ENCODE results near the gene KCNT1.

Gene KCNT1

DNA sequence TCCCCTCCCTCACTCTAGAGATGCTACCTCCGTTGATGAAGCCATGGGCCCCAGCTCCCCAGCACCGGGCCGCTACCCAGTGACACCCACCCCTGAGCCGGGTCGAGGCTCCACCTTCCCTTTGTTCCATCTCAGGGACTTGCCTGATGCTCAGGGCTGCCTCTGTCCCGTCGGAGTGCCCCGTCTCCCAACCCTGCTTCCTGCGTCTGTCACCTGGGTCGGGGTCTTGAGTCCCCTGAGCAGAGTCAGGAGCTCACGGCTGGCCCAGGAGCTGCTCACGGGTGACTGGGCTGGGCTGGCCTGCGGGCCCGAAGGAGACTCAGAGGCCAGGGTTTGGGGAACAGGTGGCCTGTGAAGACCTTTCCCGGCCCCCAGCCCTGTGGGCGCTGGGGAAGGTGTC, 85.3 kb downstream of the KCNT1 start:
- DNase-seq: no peak

DNA sequence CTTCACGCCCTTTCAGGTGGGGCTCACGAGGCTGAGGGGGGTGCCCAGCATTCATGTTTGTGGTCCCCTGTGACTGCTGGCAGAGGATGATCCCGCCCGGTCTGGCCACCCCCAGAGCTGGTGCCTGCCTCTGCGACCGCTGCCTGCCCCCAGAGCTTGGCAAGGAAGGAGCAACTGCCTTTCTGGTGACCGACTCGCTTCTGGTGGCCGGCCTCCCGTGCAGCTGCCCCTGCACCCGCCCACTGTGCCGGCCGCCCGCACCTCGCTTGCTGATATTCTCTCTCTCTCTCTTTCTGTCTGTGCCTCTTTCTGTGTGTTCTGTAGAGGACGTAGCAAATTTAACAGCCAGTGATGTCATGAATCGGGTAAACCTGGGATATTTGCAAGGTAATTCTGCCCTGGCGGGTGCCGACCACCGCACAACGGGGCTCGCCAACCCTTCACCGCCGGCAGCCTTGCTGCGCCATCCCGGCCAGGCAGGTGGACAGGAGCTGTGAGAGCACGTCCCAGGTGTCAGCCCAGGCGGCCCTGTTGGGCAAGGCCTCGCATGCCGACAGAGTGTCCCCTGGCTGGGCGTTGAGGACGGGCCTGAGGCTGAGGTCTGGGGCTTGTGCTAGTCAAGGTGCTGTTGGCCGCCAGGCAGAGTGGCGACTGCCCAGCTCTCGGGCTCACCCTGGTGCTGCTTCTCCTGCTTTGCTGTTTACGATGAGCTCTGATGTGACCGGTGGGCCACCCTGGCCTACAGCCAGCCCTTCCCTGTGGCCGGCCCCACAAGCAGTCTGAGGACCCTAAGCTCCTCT, 86.0 kb downstream of the KCNT1 start:
- DNase-seq: no peak

DNA sequence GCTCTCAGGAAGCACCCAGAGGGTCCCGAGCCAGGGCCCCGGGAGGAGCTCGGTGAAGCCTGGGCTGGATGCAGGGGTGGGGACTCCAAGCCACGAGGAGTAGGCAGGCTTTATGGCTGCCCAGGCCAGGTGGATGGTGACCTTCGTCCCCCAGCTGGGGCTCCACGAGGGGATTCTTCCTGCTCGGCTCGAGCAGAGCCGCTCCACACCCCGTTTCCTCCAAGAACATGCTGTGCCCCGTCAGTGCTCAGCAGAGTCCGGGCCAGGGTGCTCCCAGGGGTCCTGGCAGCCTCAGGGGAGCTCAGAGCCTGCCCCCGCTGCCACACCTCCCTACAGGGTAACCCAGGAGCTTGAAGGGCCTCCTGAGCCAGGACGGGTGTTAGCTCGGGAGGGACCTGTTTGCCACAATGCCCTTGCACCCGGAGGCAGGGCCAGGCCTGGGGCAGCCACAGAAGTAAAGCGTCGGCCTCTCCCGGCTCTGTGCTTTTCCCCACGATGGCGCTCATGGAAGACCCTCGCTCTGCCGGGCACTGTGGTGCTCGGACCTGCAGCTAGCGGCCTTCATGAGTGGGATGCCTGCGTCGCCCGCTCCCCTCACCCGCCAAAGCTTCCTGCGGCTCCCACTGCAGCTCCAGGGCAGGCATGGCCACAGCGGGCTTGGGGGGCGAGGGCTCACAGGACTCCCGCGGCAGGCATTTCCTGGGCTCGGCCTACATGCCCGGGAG, 86.8 kb downstream of the KCNT1 start:
- DNase-seq: no peak

DNA sequence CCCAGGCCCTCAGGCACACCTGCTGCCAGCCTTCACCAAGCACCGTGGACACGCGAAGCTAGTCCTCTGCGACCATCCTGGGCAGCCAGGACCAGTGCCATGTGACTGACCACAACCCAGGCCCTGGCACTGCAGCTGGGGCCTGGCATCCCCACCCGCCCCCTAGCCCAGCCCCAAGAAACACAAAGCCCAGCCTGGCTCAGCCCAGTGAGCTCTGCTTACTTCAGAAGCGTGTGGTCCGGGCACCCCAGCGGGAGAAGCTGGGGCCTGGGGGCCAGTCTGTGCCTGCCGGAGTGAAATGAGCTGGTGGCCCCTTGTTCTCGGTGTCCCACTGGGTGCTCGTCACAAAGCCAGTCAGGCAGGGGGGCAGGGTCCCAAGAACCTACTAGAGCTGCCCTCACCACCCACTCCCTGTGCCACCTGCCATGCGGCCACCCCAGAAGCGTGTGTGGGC, 87.9 kb downstream of the KCNT1 start:
- DNase-seq: no peak

DNA sequence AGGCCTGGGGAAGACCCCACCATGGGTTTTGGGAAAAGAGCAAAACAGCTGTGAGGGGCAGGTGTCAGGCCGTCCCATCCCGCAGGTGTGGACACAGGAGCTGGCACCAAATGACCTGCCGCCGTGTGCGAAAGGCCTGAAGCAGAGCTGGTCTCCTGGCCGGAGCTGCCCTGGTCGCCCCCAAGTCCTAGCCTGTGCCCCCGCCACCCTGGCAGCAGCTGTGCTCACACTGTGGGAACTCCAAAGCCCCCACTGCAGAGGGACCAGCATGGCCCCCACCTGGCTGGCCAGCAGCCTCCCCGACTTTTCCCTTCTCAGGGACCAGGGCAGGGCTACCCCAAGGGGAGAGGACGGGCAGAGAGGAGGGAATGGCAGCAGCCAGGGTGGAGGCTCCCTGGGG, 88.4 kb downstream of the KCNT1 start:
- DNase-seq: no peak

GRCh38 chr9:135790850-135791249, 88.9 kb downstream of the KCNT1 start:
- DNase-seq: no peak

GRCh38 chr9:135791431-135792267, 89.7 kb downstream of the KCNT1 start:
- DNase-seq: no peak

GRCh38 chr9:135792268-135793128, 90.5 kb downstream of the KCNT1 start:
- no peak for DNase-seq

- DNase-seq: no peak
These were observed 91.5 kb downstream of the KCNT1 start for GRCh38 chr9:135793221-135794056.

- DNase-seq: no peak
These were observed 92.0 kb downstream of the KCNT1 start for GRCh38 chr9:135794057-135794335.

DNA sequence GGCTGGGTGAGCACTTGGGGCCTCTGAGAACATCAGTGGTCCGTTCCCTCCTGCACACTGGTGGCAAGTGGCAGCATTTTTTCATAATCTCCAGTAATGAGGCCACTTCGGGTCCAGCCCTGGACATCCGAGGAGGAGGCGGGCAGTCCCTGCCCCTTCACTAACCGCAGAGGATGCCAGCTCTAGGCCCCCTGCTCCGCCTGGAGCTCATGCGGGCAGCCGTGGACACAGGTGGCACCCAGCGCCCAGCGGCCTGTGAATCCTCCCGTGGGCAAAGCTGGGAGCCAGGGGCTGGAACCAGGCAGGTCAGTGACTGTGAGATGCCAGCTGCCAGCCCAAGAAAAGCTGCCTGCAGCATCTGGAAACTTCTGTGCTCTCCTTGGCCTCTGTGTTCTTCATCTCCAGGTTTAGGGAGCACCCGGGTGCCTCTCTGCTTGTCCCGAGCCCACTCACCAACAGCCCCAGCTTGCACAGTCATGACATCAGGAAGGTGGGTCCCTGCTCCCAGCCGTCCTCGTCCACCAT, 92.4 kb downstream of the KCNT1 start:
- DNase-seq: no peak

DNA sequence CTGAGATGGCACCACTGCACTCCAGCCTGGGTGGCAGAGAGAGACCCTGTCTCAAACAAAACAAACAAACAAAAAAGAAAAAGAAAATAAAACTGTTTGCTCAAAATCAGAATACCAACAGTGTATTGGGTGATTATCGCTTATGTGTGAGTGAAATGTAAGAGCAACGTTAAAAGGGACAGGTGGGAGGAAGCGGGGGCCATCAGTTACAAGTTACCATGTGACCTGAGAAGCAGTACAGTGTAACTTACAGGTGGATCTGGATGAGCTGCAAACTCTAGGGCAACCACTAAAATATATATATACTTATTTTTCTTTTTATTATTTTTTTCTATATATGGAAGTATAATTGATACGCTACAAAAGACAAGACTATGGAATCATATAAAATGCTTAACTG, 93.4 kb downstream of the KCNT1 start:
- DNase-seq: no peak

DNA sequence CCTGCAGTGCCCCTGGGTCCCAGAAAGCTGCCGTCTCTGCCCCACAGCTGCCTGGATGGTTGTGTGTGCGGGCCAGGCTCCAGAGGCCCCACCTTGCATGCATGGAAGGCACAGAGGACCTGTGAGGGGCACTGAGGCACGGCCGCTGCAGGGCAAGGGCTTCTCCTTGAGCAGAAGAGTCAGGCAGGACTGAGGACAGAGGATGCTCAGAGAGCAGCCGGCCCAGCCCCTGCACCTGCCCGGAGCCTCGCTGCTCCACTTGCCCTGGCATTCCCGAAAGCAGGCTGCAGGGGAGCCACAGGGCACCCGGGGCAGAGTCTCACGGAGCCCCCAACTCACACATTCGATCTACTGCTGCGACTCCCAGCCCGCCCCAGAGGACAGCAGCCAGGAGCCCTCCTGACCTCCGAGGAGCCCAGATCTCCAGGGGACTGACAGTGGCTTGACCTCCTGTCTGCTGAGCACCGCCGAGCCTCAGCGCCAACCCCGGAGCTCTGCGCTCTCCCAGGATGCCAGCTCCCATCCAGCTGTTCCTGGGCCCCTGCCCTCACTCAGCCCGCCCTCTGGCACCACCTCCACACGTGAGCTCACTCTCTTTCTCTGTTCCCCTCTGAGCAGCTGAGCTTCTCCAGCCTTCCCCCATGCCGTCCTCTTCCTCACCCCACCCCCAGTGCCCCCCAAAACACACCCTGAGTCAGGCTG, 95.0 kb downstream of the KCNT1 start:
- no peak for DNase-seq

- DNase-seq: peak; percentile 40
These were observed 95.7 kb downstream of the KCNT1 start for GRCh38 chr9:135797507-135798262.

GRCh38 chr9:135798263-135798585, 96.2 kb downstream of the KCNT1 start:
- no peak for DNase-seq

DNA sequence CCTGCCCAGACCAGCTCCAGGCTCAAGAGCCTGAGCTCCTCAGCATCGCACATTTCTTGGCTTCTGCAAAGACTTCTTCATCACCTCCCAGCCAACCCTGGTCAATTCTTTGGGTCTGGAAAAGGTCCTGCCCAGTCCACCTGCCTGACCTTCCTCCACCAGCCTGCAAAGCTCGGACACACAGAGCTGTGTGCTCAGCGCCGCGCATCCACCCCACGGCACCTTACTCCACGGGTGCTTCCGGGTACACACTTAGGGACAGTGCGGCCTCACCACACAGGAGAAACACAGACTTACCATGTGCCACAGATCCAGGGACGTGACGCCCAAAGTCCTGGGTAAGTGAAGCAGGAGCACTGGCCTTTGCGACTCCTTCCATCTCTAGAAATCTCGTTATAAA, 97.3 kb downstream of the KCNT1 start:
- DNase-seq: no peak

DNA sequence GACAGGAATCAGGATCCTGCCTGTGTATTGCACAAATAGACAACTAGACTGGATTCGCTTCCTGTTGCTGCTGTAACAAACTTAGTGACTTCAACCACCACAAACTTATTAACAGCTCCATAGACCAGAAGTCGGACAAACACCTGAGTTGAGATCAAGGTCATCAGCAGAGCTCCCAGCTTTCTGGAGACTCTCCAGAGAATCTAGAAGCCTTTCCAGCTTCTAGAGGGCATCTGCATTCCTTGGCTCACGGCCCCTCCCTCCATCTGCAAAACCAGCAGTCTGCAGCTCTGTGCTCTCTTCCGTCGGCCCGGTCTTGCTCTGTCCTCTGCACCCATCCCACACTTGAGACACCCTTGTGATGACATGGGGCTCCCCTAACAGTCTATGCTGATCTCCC, 99.1 kb downstream of the KCNT1 start:
- no peak for DNase-seq

DNA sequence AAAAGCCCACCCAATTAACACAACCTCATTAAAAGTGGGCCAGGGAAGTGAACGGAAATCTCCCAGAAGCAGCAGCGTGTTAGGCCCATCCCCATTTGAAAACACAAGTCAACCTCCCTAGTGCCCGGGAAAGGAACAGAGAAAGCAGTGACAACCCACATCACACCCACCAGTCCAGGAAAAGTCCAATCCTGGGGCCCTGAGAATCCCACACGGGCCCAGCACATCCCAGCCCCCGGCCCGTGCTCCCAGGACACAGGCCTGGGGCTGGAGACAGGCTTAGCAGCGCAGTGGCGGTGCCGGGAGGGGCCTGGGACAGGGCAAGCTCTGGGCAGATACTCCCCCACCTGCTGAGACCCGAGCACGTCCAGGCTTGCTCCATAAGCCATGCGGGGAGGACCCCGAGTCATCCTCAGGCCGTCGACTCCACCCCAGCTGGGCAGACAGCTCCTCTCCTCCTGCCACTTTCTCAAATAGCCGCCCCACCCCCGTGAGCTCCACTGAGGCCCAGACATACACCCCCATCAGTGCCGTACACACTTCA, 101.0 kb downstream of the KCNT1 start:
- no peak for DNase-seq

GRCh38 chr9:135803441-135803840, 101.5 kb downstream of the KCNT1 start:
- DNase-seq: no peak

All from suppressor macrophage treated with lipopolysaccharide for 4 hours (primary cell).